22Rv1 (cell line): Measurements from ENCODE around the gene RNFT2.

ENCODE experiments used
- ZFX ChIP-seq: fragments of 450-650 bp; IDR thresholded peaks from 2 replicates; pipeline ENCODE4 v1.6.1; 2017; ENCODE audit warnings: antibody characterized with exemption, borderline replicate concordance
- TF ChIP-seq, protein P1 (sequence below): fragments of 450-650 bp; IDR thresholded peaks from 2 replicates; pipeline ENCODE4 v1.5.1; 2017; ENCODE audit warnings: mild to moderate bottlenecking

DNA sequence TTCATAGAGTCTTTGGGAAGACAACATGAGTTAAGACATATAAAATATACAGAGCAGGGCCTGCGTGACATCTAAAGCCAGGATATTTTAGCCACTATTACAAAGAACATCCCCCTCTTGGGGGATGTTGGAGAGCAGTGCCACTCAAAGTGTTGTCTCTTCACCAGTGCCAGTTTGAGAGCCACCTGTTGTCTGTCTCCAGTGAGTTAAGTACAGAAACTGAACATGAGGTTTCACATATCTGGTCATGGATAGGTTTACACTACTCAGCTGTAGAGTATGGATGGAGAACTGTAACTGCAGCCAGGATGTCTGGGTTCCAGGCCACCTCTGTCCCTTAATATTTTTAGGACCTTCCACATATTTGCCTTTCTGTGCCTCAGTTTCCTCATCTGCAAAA is 39.1 kb downstream of the RNFT2 start:
- TF ChIP-seq, protein P1, sequence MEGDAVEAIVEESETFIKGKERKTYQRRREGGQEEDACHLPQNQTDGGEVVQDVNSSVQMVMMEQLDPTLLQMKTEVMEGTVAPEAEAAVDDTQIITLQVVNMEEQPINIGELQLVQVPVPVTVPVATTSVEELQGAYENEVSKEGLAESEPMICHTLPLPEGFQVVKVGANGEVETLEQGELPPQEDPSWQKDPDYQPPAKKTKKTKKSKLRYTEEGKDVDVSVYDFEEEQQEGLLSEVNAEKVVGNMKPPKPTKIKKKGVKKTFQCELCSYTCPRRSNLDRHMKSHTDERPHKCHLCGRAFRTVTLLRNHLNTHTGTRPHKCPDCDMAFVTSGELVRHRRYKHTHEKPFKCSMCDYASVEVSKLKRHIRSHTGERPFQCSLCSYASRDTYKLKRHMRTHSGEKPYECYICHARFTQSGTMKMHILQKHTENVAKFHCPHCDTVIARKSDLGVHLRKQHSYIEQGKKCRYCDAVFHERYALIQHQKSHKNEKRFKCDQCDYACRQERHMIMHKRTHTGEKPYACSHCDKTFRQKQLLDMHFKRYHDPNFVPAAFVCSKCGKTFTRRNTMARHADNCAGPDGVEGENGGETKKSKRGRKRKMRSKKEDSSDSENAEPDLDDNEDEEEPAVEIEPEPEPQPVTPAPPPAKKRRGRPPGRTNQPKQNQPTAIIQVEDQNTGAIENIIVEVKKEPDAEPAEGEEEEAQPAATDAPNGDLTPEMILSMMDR, result no peak
- TF ChIP-seq ZFX, result no peak
